ENCODE measurements around the gene GALK2.
"Not testable (repeated sequence)": the region's sequence is repeated elsewhere in the genome, so short reads cannot be mapped to it uniquely, and the experiment has no call there.

The GALK2 gene

GRCh38 chr15:49196856-49197255 lies 26.8 kb downstream of the GALK2 start:
- intact Hi-C loops (cut with DNase I): no loop called here
- DNase-seq: no peak

- intact Hi-C loops (cut with DNase I): no loop called here
- no peak for DNase-seq
Observed at GRCh38 chr15:49199666-49200065, 29.6 kb downstream of the GALK2 start.

GRCh38 chr15:49200347-49200746 lies 30.3 kb downstream of the GALK2 start:
- intact Hi-C loops (cut with DNase I): no loop called here
- no peak for DNase-seq

GRCh38 chr15:49208102-49208501 lies 38.1 kb downstream of the GALK2 start:
- DNase-seq; intact Hi-C loops (cut with DNase I): not testable (repeated sequence)

- DNase-seq: no peak
Observed at GRCh38 chr15:49212897-49213296, 42.9 kb downstream of the GALK2 start.

GRCh38 chr15:49215768-49216739 lies 46.0 kb downstream of the GALK2 start:
- no peak for DNase-seq
- intact Hi-C loops (cut with DNase I): no loop called here

More at GRCh38 chr15:49212897-49213296, 42.9 kb downstream of the GALK2 start:
- intact Hi-C loops (cut with DNase I): no loop called here

- no peak for DNase-seq
- intact Hi-C loops (cut with DNase I): no loop called here
Observed at GRCh38 chr15:49223536-49224274, 53.7 kb downstream of the GALK2 start.

- intact Hi-C loops (cut with DNase I): no loop called here
- DNase-seq: peak in 7 of 42 donors; percentile 8 to 28 (median 21)
Observed at GRCh38 chr15:49225572-49226281, 55.7 kb downstream of the GALK2 start.

- no peak for DNase-seq
- intact Hi-C loops (cut with DNase I): no loop called here
Observed at GRCh38 chr15:49227602-49228001, 57.6 kb downstream of the GALK2 start.

GRCh38 chr15:49229922-49230321 lies 59.9 kb downstream of the GALK2 start:
- no peak for DNase-seq
- intact Hi-C loops (cut with DNase I): loop anchor here (10.0 kb wide), 1 partner anchor 195 kb away; the partner anchor contains the start of gene FGF7

GRCh38 chr15:49232236-49232806 lies 62.3 kb downstream of the GALK2 start:
- intact Hi-C loops (cut with DNase I): loop anchor here (10.0 kb wide), 1 partner anchor 192 kb away; the partner anchor contains the start of gene FGF7
- DNase-seq: no peak

GRCh38 chr15:49235446-49236124 lies 65.5 kb downstream of the GALK2 start:
- peak in 41 of 42 donors; percentile 12 to 87 (median 67) for DNase-seq
- intact Hi-C loops (cut with DNase I): loop anchor here (10.0 kb wide), 1 partner anchor 189 kb away; the partner anchor contains the start of gene FGF7

GRCh38 chr15:49236869-49237268 lies 66.8 kb downstream of the GALK2 start:
- intact Hi-C loops (cut with DNase I): loop anchor here (10.0 kb wide), 1 partner anchor 188 kb away; the partner anchor contains the start of gene FGF7
- DNase-seq: no peak

- intact Hi-C loops (cut with DNase I): loop anchor here (10.0 kb wide), 1 partner anchor 186 kb away; the partner anchor contains the start of gene FGF7
- DNase-seq: no peak
Observed at GRCh38 chr15:49238342-49238741, 68.3 kb downstream of the GALK2 start.

GRCh38 chr15:49239105-49239504 lies 69.1 kb downstream of the GALK2 start:
- DNase-seq: no peak
- intact Hi-C loops (cut with DNase I): loop anchor here (10.0 kb wide), 1 partner anchor 186 kb away; the partner anchor contains the start of gene FGF7

GRCh38 chr15:49242820-49243219 lies 72.8 kb downstream of the GALK2 start:
- DNase-seq: no peak
- intact Hi-C loops (cut with DNase I): no loop called here

GRCh38 chr15:49247556-49248110 lies 77.6 kb downstream of the GALK2 start:
- no peak for DNase-seq
- intact Hi-C loops (cut with DNase I): no loop called here

- intact Hi-C loops (cut with DNase I): no loop called here
- DNase-seq: no peak
Observed at GRCh38 chr15:49248291-49248690, 78.2 kb downstream of the GALK2 start.

All from head of caudate nucleus (tissue), 42 donors.